Esophagus squamous epithelium (tissue), 5 donors: ENCODE results near the gene UVRAG. TPM values are rescaled to one million over a fixed set of nuclear protein-coding genes. Genes with fewer than 3 reads are reported as not detected.
A peak's percentile ranks its signal among the peaks of the same experiment; 100 is the strongest.

Experiments
- DNase-seq: peaks from one replicate; lab custom pipeline; 2025; lab: John Stamatoyannopoulos, UW
- H3K27ac ChIP-seq, 4 donors: fragments of 200-600 bp; sonication (generic); one replicate each; pipeline ENCODE4 v1.5.1; 2016 to 2019; ENCODE audit warnings: mild to moderate bottlenecking in 1 of 4
- H3K27me3 ChIP-seq, 4 donors: fragments of 200-600 bp; sonication (generic); 1 replicate in 3 of 4; 2 replicates in 1 of 4; pipeline versions ENCODE4 v1.5.1 to v1.6.0; 2017 to 2021; ENCODE audit warnings: antibody characterized with exemption in 1 of 4
- H3K36me3 ChIP-seq, 3 donors: fragments of 200-600 bp; sonication (generic); one replicate each; pipeline ENCODE4 v1.5.1; 2016 to 2019
- H3K4me1 ChIP-seq, 3 donors: fragments of 200-600 bp; sonication (generic); one replicate each; pipeline ENCODE4 v1.5.1; 2017 to 2019
- H3K4me3 ChIP-seq, 4 donors: fragments of 200-600 bp; sonication (generic); 1 replicate in 3 of 4; 2 replicates in 1 of 4; pipeline ENCODE4 v1.5.1; 2016 to 2019; ENCODE audit warnings: mild to moderate bottlenecking in 2 of 4, moderate library complexity in 1 of 4
- H3K9me3 ChIP-seq, 3 donors: fragments of 200-600 bp; sonication (generic); one replicate each; pipeline ENCODE4 v1.5.1; 2016 to 2019
- POLR2A ChIP-seq, 4 donors: fragments of 450-650 bp; IDR thresholded peaks; one replicate each; pipeline ENCODE4 v1.6.1; 2017; ENCODE audit warnings: antibody characterized with exemption in 4 of 4, mild to moderate bottlenecking in 4 of 4, moderate library complexity in 3 of 4
- WGBS, 2 donors: methylation state at CpG; one replicate each; pipeline ENCODE4 v1.1.5; 2018; 5-methylcytosine and 5-hydroxymethylcytosine counted together
- intact Hi-C: fragments of 100-400 bp; cut with DNase I; formaldehyde crosslinking; loops from one replicate; pipeline ENCODE4 v1.15.0; 2022
- total RNA-seq, 4 donors: library from RNA; depleted of rRNA; stranded (reverse); fragments of >200 nt; gene quantifications; one replicate each; pipeline ENCODE4 v1.1.0, GENCODE V29; 2016
- TF ChIP-seq, protein P1 (sequence below), 6 experiments: fragments of 450-650 bp in 4 of 6; fragments of 200-600 bp in 2 of 6; sonication (generic) in 2 of 6; IDR thresholded peaks; one replicate each; pipeline ENCODE4 v1.5.1; 2016 to 2019; ENCODE audit warnings: antibody characterized with exemption in 6 of 6, mild to moderate bottlenecking in 4 of 6, moderate library complexity in 4 of 6
- donor health status: DM: yes; HTN: yes; CAD: no.

The UVRAG gene
- 10 to 100 TPM in 1 of 4 donors, 1 to 10 TPM in 3; 3.5 to 15.4 (median 8.5) TPM for total RNA-seq

DNA sequence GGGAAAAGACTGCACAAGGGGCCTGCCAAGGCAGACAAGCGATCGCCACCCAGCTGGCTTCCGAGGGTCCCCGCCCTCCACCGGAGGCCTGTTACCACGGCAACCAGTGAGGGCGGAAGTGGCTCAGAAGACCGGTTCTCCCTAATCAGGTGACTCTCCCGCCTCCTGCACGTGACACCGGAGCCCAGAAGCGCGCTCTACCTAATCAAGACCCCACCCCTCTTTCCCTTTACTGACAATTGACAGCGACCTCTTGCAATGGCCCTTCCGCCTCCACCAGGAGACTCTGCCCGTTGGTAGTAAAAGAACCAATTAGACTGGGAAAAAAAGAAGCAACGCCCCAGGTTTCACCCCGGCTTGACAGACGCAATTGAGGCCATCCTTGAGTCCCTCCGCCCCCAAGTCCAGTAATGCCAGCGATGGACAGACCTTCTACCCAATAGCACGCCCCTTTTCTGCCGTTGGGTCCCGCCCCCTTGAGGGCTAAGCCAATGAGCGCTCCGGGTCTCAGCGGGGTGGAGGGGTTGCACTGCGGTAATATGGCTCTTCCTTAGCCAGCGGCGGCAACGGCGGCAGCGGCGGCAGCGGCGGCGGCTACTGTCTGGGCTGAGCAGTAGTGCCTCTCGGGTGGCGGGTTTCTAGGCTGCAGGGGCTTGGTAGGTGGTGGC, at the start of gene UVRAG:
UVRAG (plus strand) TSS at position 534 of the 668 bp plus-strand sequence. CDS start 198 bp downstream, outside the sequence.
- intact Hi-C loops, result no loop called here
- Histone ChIP-seq H3K36me3 (no peaks in the 10 kb centered on the region), H3K4me1 (peaks cover 0 to 47% (median 23%) of the 10 kb centered on the region in 3 donors), H3K27me3 (no peaks in the 10 kb centered on the region), H3K9me3 (no peaks in the 10 kb centered on the region), H3K4me3 (peak within 1 kb of the TSS; percentile 84 to 95 (median 92)), H3K27ac (peak within 1 kb of the TSS; percentile 92 to 98 (median 95))
- WGBS, 2 donors, result 0% methylated on average over 6 to 7 of the region's 39 CpGs
- DNase-seq, result peak; percentile 99
- peak in 3 of 4 donors; percentile 73 to 95 (median 79) for TF ChIP-seq POLR2A (IDR thresholded peaks at IDR 0.05)
- TF ChIP-seq, protein P1, sequence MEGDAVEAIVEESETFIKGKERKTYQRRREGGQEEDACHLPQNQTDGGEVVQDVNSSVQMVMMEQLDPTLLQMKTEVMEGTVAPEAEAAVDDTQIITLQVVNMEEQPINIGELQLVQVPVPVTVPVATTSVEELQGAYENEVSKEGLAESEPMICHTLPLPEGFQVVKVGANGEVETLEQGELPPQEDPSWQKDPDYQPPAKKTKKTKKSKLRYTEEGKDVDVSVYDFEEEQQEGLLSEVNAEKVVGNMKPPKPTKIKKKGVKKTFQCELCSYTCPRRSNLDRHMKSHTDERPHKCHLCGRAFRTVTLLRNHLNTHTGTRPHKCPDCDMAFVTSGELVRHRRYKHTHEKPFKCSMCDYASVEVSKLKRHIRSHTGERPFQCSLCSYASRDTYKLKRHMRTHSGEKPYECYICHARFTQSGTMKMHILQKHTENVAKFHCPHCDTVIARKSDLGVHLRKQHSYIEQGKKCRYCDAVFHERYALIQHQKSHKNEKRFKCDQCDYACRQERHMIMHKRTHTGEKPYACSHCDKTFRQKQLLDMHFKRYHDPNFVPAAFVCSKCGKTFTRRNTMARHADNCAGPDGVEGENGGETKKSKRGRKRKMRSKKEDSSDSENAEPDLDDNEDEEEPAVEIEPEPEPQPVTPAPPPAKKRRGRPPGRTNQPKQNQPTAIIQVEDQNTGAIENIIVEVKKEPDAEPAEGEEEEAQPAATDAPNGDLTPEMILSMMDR (IDR thresholded peaks at IDR 0.05), result peak in 4 of 6 experiments; percentile 22 to 36 (median 32)

DNA sequence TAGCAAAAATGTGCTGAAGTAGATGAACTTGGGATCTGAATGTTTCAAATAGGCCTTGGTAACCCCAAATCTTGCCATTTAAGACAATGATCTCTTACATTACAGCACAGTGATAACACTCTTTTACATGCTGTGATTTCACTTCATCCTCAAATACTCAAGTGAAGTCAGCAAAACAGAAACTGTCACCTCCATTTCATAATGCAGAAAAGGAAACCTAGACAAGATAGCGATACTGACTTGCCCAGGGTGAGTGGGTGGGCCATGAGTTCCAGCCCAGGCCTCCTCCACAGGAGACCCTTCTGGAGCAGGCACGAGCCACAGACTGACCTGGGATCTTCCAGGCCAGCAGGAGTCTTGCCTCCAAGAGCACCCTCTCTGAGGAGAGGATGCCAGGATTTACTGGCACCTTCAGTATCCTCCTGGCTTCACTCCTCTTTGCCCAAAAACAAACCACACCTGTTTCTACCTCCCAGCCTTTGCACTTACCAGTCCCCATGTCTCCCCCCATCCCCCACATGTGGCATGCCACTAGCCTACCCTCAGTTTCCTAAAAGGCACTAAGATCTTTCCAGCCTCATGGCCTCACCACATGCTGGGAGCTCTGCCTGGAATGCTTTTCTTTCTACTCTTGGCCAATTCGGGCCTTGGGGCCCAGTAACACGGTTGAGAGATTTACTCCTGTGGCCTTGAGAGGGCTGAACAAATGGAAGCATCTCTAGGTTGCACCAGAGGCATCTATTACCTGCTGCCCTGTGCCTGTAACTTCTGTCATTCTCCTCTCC, 48.4 kb upstream of the UVRAG start:
- H3K4me3 ChIP-seq, result no peak overlapping the region
- H3K4me1 ChIP-seq, result peaks cover 13 to 30% (median 18%) of the 10 kb centered on the region in 3 donors
- intact Hi-C loops, result no loop called here
- DNase-seq, result no peak
- H3K27me3 ChIP-seq, result peaks cover 0 to 48% (median 0%) of the 10 kb centered on the region in 4 donors
- no peak overlapping the region for H3K27ac ChIP-seq
- TF ChIP-seq POLR2A (IDR thresholded peaks at IDR 0.05), result no peak
- TF ChIP-seq, protein P1 (IDR thresholded peaks at IDR 0.05), result no peak
- H3K9me3 ChIP-seq, result no peaks in the 10 kb centered on the region
- WGBS, 2 donors, result 77 to 79% methylated on average over 4 of the region's 4 CpGs
- no peaks in the 10 kb centered on the region for H3K36me3 ChIP-seq

DNA sequence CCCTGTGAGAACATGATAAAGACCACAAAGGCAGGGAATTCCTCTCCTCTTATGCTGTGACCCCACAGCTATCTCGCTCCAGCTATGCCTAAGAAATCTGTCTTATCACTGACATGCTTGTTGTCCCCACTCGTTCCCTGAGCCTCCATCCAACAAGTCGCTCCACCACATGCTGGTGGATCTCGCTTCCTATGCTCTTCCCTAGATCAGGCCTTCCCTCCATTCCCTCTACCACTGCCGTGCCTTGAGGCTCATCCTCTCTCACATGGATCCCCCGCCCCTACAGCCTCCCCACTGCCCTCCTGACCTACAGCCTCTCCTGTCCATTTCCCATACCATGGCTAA, 47.8 kb upstream of the UVRAG start:
- intact Hi-C loops, result no loop called here
- Histone ChIP-seq H3K27ac (no peak overlapping the region), H3K27me3 (peaks cover 0 to 48% (median 0%) of the 10 kb centered on the region in 4 donors), H3K4me1 (peaks cover 13 to 35% (median 18%) of the 10 kb centered on the region in 3 donors), H3K36me3 (no peaks in the 10 kb centered on the region), H3K9me3 (no peaks in the 10 kb centered on the region), H3K4me3 (no peak overlapping the region)
- WGBS, 2 donors, result 95 to 98% methylated on average over 5 to 6 of the region's 6 CpGs
- DNase-seq, result no peak
- TF ChIP-seq, protein P1 (IDR thresholded peaks at IDR 0.05), result no peak
- TF ChIP-seq POLR2A (IDR thresholded peaks at IDR 0.05), result no peak

DNA sequence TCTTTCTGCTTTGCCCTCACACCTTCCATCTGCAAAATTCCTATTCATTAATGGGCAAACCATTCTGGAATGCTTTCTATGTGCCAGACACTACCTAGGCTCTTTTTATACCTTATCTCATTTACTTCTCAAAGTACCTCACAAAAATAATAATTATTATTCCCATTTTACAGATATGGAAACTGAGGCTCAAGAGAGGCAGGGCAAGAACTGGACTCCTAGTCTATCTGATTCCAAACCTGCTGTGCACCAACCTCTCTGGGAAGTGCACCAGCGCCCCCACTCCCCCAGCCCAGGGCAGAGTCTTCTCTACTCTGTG, 47.3 kb upstream of the UVRAG start:
- intact Hi-C loops, result no loop called here
- Histone ChIP-seq H3K4me3 (peak overlapping the region in 2 of 4 donors; percentile 56 to 72), H3K27ac (no peak overlapping the region), H3K36me3 (no peaks in the 10 kb centered on the region), H3K4me1 (peaks cover 13 to 35% (median 18%) of the 10 kb centered on the region in 3 donors), H3K9me3 (no peaks in the 10 kb centered on the region), H3K27me3 (peaks cover 0 to 48% (median 0%) of the 10 kb centered on the region in 4 donors)
- no peak for DNase-seq
- WGBS, 2 donors, result 40% methylated on average over 1 of the region's 1 CpG; no CpG with 5 or more reads in 1 of the 2 donors
- TF ChIP-seq, protein P1 (IDR thresholded peaks at IDR 0.05), result no peak
- TF ChIP-seq POLR2A (IDR thresholded peaks at IDR 0.05), result no peak
